Heart left ventricle (tissue), 13 donors: ENCODE data around the gene FDX2.
"Not testable (repeated sequence)": the region's sequence is repeated elsewhere in the genome, so short reads cannot be mapped to it uniquely, and the experiment has no call there.

Source experiments
- POLR2A ChIP-seq, 2 donors: fragments of 450-650 bp; IDR thresholded peaks; one replicate each; pipeline ENCODE4 v1.6.1; 2017; ENCODE audit warnings: antibody characterized with exemption in 2 of 2, mild to moderate bottlenecking in 2 of 2, moderate library complexity in 2 of 2
- TF ChIP-seq, protein P1 (sequence below), 12 donors: fragments of 200-600 bp; sonication (generic) in 4 of 12; IDR thresholded peaks; one replicate each; pipeline versions ENCODE4 v1.5.0 to v1.8.0; 2018 to 2022; ENCODE audit warnings: antibody characterized with exemption in 12 of 12, mild to moderate bottlenecking in 5 of 12
- donor health status: ischemic (EF 13 %, LVEDD 7.1; RV severe dilation, severe dysfunction).
- donor health status: DM: no; HTN: yes; CAD: no.
- donor health status: DM: no; HTN: no; CAD: no.
- donor health status: ischemic (EF 25% LVEDD 6.9; RV normal size, moderate dysfunction).
- donor health status: ischemic (EF 25% LVEDD 5.7; RV mildly dilated, moderate dysfunction).
- donor health status: ischemic (EF 35%, LVEDD 5.7; RV mildly dilated, moderate dysfunction).
- donor health status: nonischemic (EF 11% LVEDD 7.7; RV severe dilation, severe dysfunction).
- donor health status: DM: yes; HTN: yes; CAD: no.
- donor health status: PGD.
- donor health status: ischemic (EF 29% LVEDD 5.4; RV normal size, mild dysfunction).
- donor health status: nonischemic (EF 23%, LVEDD 6.1; RV moderate dilation, normal function).

DNA sequence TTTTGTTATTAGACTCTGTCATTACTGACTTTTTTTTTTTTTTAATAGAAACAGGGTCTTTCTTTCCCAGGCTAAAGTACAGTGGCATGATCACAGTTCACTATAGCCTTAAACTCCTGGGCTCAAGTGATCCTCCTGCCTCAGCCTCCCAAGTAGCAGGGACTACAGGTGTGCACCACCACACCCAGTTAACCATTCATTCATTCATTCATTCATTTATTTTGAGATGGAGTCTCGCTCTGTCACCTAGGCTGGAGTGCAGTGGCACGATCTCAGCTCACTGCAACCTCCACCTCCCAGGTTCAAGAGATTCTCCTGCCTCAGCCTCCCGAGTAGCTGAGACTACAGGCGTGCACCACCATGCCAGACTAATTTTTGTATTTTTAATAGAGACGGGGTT is 33.8 kb downstream of the FDX2 start:
- TF ChIP-seq, protein P1, sequence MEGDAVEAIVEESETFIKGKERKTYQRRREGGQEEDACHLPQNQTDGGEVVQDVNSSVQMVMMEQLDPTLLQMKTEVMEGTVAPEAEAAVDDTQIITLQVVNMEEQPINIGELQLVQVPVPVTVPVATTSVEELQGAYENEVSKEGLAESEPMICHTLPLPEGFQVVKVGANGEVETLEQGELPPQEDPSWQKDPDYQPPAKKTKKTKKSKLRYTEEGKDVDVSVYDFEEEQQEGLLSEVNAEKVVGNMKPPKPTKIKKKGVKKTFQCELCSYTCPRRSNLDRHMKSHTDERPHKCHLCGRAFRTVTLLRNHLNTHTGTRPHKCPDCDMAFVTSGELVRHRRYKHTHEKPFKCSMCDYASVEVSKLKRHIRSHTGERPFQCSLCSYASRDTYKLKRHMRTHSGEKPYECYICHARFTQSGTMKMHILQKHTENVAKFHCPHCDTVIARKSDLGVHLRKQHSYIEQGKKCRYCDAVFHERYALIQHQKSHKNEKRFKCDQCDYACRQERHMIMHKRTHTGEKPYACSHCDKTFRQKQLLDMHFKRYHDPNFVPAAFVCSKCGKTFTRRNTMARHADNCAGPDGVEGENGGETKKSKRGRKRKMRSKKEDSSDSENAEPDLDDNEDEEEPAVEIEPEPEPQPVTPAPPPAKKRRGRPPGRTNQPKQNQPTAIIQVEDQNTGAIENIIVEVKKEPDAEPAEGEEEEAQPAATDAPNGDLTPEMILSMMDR (IDR thresholded peaks at IDR 0.05): not testable (repeated sequence)
- not testable (repeated sequence) for TF ChIP-seq POLR2A (IDR thresholded peaks at IDR 0.05)
